ENCODE results near the gene GRIK4. TPM values are rescaled to one million over a fixed set of nuclear protein-coding genes. Genes with fewer than 3 reads are reported as not detected.

Gene GRIK4
- total RNA-seq, 4 donors from 2014 or later = 0.57 to 0.85 TPM; not detected in 2

- TF ChIP-seq CTCF (IDR thresholded peaks at IDR 0.05; ENCODE audit: low read depth) = no peak
Observed at GRCh38 chr11:120739780-120740179, 228.2 kb downstream of the GRIK4 start.

GRCh38 chr11:120740380-120740779 lies 228.8 kb downstream of the GRIK4 start:
- no peak for TF ChIP-seq CTCF (IDR thresholded peaks at IDR 0.05; ENCODE audit: low read depth)

GRCh38 chr11:120744016-120744994 lies 232.8 kb downstream of the GRIK4 start:
- TF ChIP-seq CTCF (IDR thresholded peaks at IDR 0.05; ENCODE audit: low read depth) = no peak

- no peak for TF ChIP-seq CTCF (IDR thresholded peaks at IDR 0.05; ENCODE audit: low read depth)
Observed at GRCh38 chr11:120746376-120746775, 234.8 kb downstream of the GRIK4 start.

- no peak for TF ChIP-seq CTCF (IDR thresholded peaks at IDR 0.05; ENCODE audit: low read depth)
Observed at GRCh38 chr11:120746836-120747609, 235.5 kb downstream of the GRIK4 start.

- TF ChIP-seq CTCF (IDR thresholded peaks at IDR 0.05; ENCODE audit: low read depth) = no peak
Observed at GRCh38 chr11:120747850-120748814, 236.6 kb downstream of the GRIK4 start.
